NCI-H187 treated with DMSO at 0.1 percent for 48 hours (cell line): ENCODE data around the gene MN1.

Source experiments
- DNase-seq: peaks from one replicate; lab custom pipeline; 2025; lab: John Stamatoyannopoulos, UW

The MN1 gene

GRCh38 chr22:27716074-27716473, 85.5 kb downstream of the MN1 start:
- DNase-seq, result no peak

- DNase-seq, result no peak
Observed at GRCh38 chr22:27715106-27715505, 86.5 kb downstream of the MN1 start.

- DNase-seq, result no peak
Observed at GRCh38 chr22:27714068-27714467, 87.5 kb downstream of the MN1 start.

GRCh38 chr22:27713461-27713860, 88.1 kb downstream of the MN1 start:
- DNase-seq, result no peak

DNA sequence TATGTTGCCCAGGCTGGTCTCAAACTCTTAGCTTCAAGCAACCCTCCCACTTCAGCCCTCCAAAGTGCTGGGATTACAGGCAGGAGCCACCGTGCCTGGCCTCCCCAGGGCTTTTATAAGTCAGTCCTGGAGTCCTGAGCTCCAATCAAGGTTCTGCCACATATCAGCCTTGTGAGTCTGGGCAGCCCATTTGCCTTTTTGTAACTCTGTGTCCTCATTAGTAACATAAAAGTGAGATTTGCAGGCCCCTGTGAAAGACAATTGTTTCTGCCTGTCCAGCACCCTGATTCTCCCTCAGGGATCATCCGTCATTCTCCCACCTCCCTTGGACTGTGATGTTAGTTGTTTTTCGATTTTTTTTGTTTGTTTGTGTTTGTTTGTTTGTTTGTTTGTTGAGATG, 89.8 kb downstream of the MN1 start:
- no peak for DNase-seq

DNA sequence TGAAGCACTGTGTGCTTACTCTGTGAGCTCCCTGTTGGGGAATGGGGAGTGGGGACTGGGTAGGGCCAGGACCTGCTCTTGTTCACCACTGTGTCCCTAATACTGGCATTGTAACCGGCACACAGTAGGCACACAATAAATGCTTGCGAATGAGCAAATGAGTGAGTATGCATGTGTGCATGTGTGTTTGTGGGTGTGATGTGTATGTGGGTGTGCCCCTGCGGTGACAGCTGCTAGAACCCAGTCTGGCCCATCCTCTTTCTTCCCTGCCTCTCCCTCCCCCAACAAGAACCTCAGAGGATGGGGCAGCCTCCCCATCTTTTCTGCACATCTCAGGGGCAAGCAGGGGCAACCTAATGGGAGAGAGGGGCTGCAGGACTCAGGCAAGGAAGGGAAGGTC, 90.5 kb downstream of the MN1 start:
- DNase-seq, result no peak

DNA sequence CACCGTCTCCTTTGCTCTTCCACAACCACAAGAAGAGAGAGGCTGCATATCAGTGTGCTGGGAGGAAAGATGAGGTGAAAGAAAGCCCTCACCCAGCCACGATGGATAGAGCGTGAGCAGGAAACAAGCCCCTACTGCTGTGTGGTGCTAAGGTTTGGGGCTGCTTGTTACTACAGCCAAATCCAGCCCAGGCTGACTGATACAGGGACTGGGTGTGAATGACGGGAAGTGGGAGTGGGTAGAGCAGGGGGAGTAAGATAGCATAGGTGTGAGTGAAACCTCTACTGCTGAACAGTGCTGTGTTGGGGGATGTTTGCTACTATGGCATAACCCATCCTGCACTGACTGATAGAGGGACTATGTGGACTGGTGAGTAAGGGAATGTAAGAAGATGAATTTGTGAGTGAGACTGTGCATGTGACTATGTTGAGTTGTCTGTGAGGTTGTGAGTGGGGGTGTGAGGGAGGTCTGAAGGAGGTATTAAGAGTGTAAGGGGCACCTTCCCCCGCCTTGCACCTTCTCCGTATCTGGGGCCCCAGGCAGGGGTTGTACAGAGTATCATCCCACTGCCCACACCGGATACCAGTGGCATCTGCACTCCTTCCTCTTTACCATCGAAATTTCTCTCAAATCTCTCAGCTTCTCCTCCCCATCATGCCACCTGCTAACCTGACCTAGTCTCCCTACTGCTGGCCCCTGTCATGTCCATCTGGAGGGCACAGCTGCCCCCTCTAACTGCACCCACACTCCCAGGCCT, 91.5 kb downstream of the MN1 start:
- DNase-seq, result no peak

- DNase-seq, result no peak
Observed at GRCh38 chr22:27706489-27706888, 95.1 kb downstream of the MN1 start.

DNA sequence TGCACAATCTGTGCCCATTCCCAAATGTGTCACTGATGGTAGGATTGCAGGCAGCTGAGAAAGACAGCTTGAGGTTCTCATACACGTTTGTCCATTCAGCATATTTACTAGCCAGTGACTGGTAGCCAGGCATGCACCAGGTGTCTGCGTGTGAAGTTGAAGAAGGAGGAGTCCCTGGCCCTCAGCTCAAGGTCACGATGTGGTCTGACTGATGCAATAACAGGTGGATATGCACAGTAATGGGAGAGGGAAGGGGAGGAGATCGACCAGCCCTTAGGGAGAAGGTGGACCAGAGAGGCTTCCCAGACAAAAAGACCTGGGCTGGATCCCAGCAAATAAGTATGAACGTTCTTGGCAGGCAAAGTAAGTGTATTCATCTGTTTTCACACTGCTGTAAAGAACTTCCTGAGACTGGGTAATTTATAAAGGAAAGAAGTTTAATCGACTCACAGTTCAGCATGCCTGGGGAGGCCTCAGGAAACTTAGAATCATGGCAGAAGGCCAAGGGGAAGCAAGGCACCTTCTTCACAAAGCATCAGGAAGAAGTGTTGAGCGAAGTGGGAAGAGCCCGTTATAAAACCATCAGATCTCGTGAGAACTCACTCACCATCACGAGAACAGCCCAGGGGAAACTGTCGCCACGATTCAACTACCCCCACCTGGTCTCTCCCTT, 96.0 kb downstream of the MN1 start:
- DNase-seq, result no peak

- DNase-seq, result no peak
Observed at GRCh38 chr22:27704581-27704980, 97.0 kb downstream of the MN1 start.

DNA sequence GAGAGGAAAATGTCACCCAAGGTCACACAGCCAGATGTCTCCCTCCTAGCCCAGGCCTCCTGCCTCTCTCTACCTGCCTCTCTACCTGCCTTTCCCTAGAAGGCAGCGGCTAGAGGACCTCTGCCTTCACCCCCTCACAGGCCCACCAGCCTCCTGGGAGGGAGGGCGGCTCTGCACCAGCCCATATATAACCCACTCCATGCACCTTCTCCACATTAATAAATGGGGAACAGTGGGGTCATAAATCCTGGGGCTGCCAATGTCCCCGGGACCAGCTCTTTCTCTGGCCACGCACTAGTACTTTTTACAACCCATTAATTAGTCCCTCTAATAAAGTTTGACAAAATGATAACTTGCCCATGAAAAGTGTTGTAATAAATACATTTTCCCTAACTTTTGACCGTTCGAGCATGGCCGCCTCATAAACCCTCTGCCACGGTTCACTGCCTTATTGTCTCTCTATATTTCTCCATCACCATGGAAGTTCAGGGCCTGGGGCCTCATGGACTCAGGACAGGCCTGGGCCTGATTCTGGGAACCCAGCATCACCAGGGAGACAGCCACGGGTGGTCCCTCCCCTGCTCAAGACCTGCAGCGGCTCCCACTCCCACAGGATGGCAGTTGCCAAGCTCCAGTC, 102.1 kb downstream of the MN1 start:
- no peak for DNase-seq

DNA sequence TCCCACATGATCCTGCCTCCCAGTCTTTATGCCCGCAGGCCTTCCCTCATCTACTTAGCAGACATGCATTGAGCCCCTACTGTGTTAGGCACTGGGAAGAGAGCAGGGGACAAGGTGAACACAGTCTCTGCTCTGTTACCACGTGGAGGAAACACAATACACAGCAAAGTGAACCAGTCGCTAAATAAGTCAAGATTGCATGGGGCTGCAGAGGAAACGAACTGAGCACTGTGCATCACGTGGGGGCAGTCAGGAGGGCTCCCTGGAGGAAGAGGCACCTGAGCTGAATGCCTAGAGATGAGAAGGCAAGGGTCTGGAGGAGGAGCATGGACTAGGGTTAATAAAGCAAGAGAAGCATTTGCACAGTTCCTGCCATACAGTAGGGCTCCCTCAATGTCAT, 102.7 kb downstream of the MN1 start:
- no peak for DNase-seq
